Liver (tissue), 3 donors: ENCODE results near the gene SRPX.

Experiments used
- CTCF ChIP-seq: fragments of 150-350 bp; IDR thresholded peaks from 2 replicates; pipeline ENCODE4 v1.5.1; 2017; ENCODE audit warnings: improper control_type of control experiment, low read depth, low read length; ENCODE audit not compliant: missing input control
- EGR1 ChIP-seq, 2 donors: IDR thresholded peaks; 2 replicates each; pipeline ENCODE4 v1.6.1; 2016 to 2018; ENCODE audit warnings: antibody characterized with exemption in 2 of 2, low read depth in 2 of 2
- FOXA1 ChIP-seq: IDR thresholded peaks from 2 replicates; pipeline ENCODE4 v1.6.1; 2016; ENCODE audit warnings: antibody characterized with exemption
- JUND ChIP-seq, 2 donors: IDR thresholded peaks; 2 replicates each; pipeline ENCODE4 v1.6.1; 2016; ENCODE audit warnings: antibody characterized with exemption in 2 of 2
- MAX ChIP-seq: IDR thresholded peaks from 2 replicates; pipeline ENCODE4 v1.6.1; 2016; ENCODE audit warnings: antibody characterized with exemption
- REST ChIP-seq: IDR thresholded peaks from 2 replicates; pipeline ENCODE4 v1.6.1; 2016; ENCODE audit warnings: antibody characterized with exemption, mild to moderate bottlenecking
- TAF1 ChIP-seq: conservative IDR thresholded peaks from 2 replicates; pipeline ENCODE4 v1.6.1; 2016; ENCODE audit warnings: antibody characterized with exemption, mild to moderate bottlenecking
- donor health status: healthy.
- donor health status: healthy.

- TF ChIP-seq JUND (IDR thresholded peaks at IDR 0.05) (no peak), CTCF (no peak), FOXA1 (no peak), REST (no peak), MAX (no peak), EGR1 (IDR thresholded peaks at IDR 0.05; ENCODE audit: low read depth in 2 of 2) (no peak), TAF1 (no peak)
These were observed 50.1 kb downstream of the SRPX start for GRCh38 chrX:38170556-38170955.
